GM12878 (cell line): ENCODE results near the gene UNC45B.

Source experiments
- BRCA1 ChIP-seq: IDR thresholded peaks from 2 replicates; pipeline ENCODE4 v1.6.1; 2011; ENCODE audit warnings: low read depth, low read length, improper control_type of control experiment
- CTCF ChIP-seq, 3 experiments: IDR thresholded peaks in 2 of 3; conservative IDR thresholded peaks in 1 of 3; 2 replicates each; pipeline ENCODE4 v1.5.1; 2011; ENCODE audit warnings: low read depth in 3 of 3, low read length in 3 of 3, mild to moderate bottlenecking in 3 of 3, control low read depth in 2 of 3, moderate library complexity in 2 of 3, inconsistent platforms in 1 of 3, mixed read lengths in 1 of 3; ENCODE audit not compliant: control insufficient read depth in 2 of 3, insufficient read depth in 1 of 3; ENCODE audit errors: extremely low read depth in 1 of 3
- ETV6 ChIP-seq, 2 experiments: fragments of 450-650 bp in 1 of 2; IDR thresholded peaks in 1 of 2; conservative IDR thresholded peaks in 1 of 2; 2 replicates each; pipeline ENCODE4 v1.6.1; 2014; ENCODE audit warnings: antibody characterized with exemption in 1 of 2, borderline replicate concordance in 1 of 2, low read depth in 1 of 2, mild to moderate bottlenecking in 1 of 2, moderate library complexity in 1 of 2
- EZH2 ChIP-seq: IDR thresholded peaks from 2 replicates; pipeline ENCODE4 v1.6.1; 2012; ENCODE audit warnings: low read depth, mild to moderate bottlenecking, control low read depth, inconsistent platforms, low read length, borderline replicate concordance; ENCODE audit not compliant: control insufficient read depth
- SMC3 ChIP-seq: IDR thresholded peaks from 2 replicates; pipeline ENCODE4 v1.6.1; 2011; ENCODE audit warnings: low read length, improper control_type of control experiment, borderline replicate concordance
- SRF ChIP-seq, 2 experiments: IDR thresholded peaks; 2 replicates each; pipeline ENCODE4 v1.6.1; 2011; ENCODE audit warnings: low read depth in 2 of 2, low read length in 2 of 2, mild to moderate bottlenecking in 1 of 2, moderate library complexity in 1 of 2
- TBL1XR1 ChIP-seq: IDR thresholded peaks from 2 replicates; pipeline ENCODE4 v1.6.1; 2012; ENCODE audit warnings: low read depth, low read length, improper control_type of control experiment
- TF ChIP-seq, protein P1 (sequence below): fragments of 450-650 bp; IDR thresholded peaks from 2 replicates; pipeline ENCODE4 v1.6.1; 2018; ENCODE audit warnings: borderline replicate concordance, mild to moderate bottlenecking; ENCODE audit not compliant: partially characterized antibody
- TF ChIP-seq, protein P2 (sequence below): IDR thresholded peaks from 2 replicates; pipeline ENCODE4 v1.6.1; 2012; ENCODE audit warnings: mild to moderate bottlenecking, low read depth, low read length

DNA sequence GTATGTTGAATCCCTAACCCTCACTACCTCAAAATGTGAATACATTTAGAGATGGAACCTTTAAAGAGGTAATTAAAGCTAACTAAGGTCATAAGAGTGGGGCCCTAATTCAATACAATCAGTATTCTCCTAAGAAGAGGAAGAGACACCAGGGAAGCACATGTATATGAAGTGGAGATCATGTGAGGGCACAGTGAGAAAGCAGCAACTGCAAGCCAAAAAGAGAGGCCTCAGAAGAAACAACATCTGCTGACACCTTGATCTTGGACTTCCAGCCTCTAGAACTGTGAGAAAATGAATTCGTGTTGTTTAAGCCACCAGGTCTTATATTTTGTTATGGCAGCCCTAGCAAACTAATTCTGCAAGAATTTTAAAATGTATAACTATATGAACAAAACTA lies 82.0 kb downstream of the UNC45B start:
- TF ChIP-seq SMC3: no peak
- no peak for TF ChIP-seq BRCA1
- TF ChIP-seq, protein P1, sequence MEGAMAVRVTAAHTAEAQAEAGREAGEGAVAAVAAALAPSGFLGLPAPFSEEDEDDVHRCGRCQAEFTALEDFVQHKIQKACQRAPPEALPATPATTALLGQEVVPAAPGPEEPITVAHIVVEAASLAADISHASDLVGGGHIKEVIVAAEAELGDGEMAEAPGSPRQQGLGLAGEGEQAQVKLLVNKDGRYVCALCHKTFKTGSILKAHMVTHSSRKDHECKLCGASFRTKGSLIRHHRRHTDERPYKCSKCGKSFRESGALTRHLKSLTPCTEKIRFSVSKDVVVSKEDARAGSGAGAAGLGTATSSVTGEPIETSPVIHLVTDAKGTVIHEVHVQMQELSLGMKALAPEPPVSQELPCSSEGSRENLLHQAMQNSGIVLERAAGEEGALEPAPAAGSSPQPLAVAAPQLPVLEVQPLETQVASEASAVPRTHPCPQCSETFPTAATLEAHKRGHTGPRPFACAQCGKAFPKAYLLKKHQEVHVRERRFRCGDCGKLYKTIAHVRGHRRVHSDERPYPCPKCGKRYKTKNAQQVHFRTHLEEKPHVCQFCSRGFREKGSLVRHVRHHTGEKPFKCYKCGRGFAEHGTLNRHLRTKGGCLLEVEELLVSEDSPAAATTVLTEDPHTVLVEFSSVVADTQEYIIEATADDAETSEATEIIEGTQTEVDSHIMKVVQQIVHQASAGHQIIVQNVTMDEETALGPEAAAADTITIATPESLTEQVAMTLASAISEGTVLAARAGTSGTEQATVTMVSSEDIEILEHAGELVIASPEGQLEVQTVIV: no peak
- TF ChIP-seq, protein P2, sequence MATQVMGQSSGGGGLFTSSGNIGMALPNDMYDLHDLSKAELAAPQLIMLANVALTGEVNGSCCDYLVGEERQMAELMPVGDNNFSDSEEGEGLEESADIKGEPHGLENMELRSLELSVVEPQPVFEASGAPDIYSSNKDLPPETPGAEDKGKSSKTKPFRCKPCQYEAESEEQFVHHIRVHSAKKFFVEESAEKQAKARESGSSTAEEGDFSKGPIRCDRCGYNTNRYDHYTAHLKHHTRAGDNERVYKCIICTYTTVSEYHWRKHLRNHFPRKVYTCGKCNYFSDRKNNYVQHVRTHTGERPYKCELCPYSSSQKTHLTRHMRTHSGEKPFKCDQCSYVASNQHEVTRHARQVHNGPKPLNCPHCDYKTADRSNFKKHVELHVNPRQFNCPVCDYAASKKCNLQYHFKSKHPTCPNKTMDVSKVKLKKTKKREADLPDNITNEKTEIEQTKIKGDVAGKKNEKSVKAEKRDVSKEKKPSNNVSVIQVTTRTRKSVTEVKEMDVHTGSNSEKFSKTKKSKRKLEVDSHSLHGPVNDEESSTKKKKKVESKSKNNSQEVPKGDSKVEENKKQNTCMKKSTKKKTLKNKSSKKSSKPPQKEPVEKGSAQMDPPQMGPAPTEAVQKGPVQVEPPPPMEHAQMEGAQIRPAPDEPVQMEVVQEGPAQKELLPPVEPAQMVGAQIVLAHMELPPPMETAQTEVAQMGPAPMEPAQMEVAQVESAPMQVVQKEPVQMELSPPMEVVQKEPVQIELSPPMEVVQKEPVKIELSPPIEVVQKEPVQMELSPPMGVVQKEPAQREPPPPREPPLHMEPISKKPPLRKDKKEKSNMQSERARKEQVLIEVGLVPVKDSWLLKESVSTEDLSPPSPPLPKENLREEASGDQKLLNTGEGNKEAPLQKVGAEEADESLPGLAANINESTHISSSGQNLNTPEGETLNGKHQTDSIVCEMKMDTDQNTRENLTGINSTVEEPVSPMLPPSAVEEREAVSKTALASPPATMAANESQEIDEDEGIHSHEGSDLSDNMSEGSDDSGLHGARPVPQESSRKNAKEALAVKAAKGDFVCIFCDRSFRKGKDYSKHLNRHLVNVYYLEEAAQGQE: no peak
- no peak for TF ChIP-seq CTCF (IDR thresholded peaks at IDR 0.05 in 2 of 3, conservative IDR thresholded peaks at IDR 0.05 in 1 of 3; ENCODE audit: control insufficient read depth in 2 of 3, extremely low read depth in 1 of 3, insufficient read depth in 1 of 3, low read depth in 3 of 3, low read length in 3 of 3)
- no peak for TF ChIP-seq EZH2
- no peak for TF ChIP-seq ETV6 (conservative IDR thresholded peaks at IDR 0.05 in 1 of 2, IDR thresholded peaks at IDR 0.05 in 1 of 2; ENCODE audit: borderline replicate concordance in 1 of 2, low read depth in 1 of 2)
- no peak for TF ChIP-seq SRF (IDR thresholded peaks at IDR 0.05; ENCODE audit: low read depth in 2 of 2, low read length in 2 of 2)
- no peak for TF ChIP-seq TBL1XR1
